ENCODE data around the gene AGAP3. TPM values are rescaled to one million over a fixed set of nuclear protein-coding genes. Genes with fewer than 3 reads are reported as not detected.

Gene AGAP3
- total and polyA plus RNA-seq, 2 donors (not counting 1 experiment from before 2014, with no cell fraction given): 21.1 to 22.3 TPM

GRCh38 chr7:151038951-151039849 is 47.1 kb upstream of the AGAP3 start:
- CTCF ChIA-PET: no interaction called here
- TF ChIP-seq CTCF (IDR thresholded peaks at IDR 0.05) (no peak), EZH2 (IDR thresholded peaks at IDR 0.05; ENCODE audit: borderline replicate concordance, insufficient read depth, low read depth, low read length, poor library complexity, severe bottlenecking) (no peak)
- Histone ChIP-seq H3K9ac (ENCODE audit: low read length) (no peak overlapping the region), H3K9me3 (ENCODE audit: control extremely low read depth in 1 of 3, control insufficient read depth in 2 of 3, insufficient read depth in 1 of 3, low read length in 2 of 3) (no peaks in the 10 kb centered on the region), H3K79me2 (ENCODE audit: control insufficient read depth, insufficient read depth, low read length) (no peaks in the 10 kb centered on the region), H4K20me1 (ENCODE audit: control insufficient read depth, insufficient read depth, low read length, poor library complexity, severe bottlenecking) (no peaks in the 10 kb centered on the region), H3K4me2 (replicated peaks; ENCODE audit: low read depth, low read length, poor library complexity, severe bottlenecking) (no peak overlapping the region), H2AFZ (ENCODE audit: insufficient read depth, low read depth, low read length, poor library complexity, severe bottlenecking) (no peak overlapping the region), H3K4me1 (ENCODE audit: control insufficient read depth in 2 of 2, insufficient read depth in 2 of 2, low read length in 2 of 2) (no peaks in the 10 kb centered on the region), H3K27me3 (replicated peaks in 1 of 4; ENCODE audit: control extremely low read depth in 1 of 4, control insufficient read depth in 3 of 4, insufficient read depth in 4 of 4, low read length in 3 of 4) (no peaks in the 10 kb centered on the region), H3K27ac (ENCODE audit: low read length in 2 of 2) (no peak overlapping the region), H3K36me3 (replicated peaks in 1 of 2; ENCODE audit: control extremely low read depth in 1 of 2, control insufficient read depth in 1 of 2, extremely low read depth in 1 of 2, insufficient read depth in 2 of 2, low read length in 1 of 2) (peaks cover 0 to 21% of the 10 kb centered on the region in 2 experiments), H3K4me3 (ENCODE audit: control extremely low read depth in 1 of 5, extremely low read depth in 1 of 5, insufficient read depth in 1 of 5, low read depth in 2 of 5, low read length in 4 of 5) (no peak overlapping the region)
- Mint-ChIP-seq H3K4me1 (no peaks in the 10 kb centered on the region), H3K27ac (no peak overlapping the region), H3K27me3 (no peaks in the 10 kb centered on the region), H3K9me3 (ENCODE audit: insufficient read depth) (no peaks in the 10 kb centered on the region), H3K4me3 (no peak overlapping the region)
- intact Hi-C loops (cut with micrococcal nuclease): no loop called here
- DNase-seq (no peak), ATAC-seq (ENCODE audit: low read depth) (no peak)
- 77% methylated on average over 8 of the region's 12 CpGs for WGBS (ENCODE audit: insufficient coverage)
- POLR2A ChIA-PET: no interaction called here

GRCh38 chr7:151039850-151040548 is 46.3 kb upstream of the AGAP3 start:
- intact Hi-C loops (cut with micrococcal nuclease): no loop called here
- H3K4me2 ChIP-seq (replicated peaks; ENCODE audit: low read depth, low read length, poor library complexity, severe bottlenecking): no peak overlapping the region
- no peak overlapping the region for H3K27ac Mint-ChIP-seq

More at GRCh38 chr7:151039850-151040548, 46.3 kb upstream of the AGAP3 start:
- TF ChIP-seq EZH2 (IDR thresholded peaks at IDR 0.05; ENCODE audit: borderline replicate concordance, insufficient read depth, low read depth, low read length, poor library complexity, severe bottlenecking) (no peak), CTCF (IDR thresholded peaks at IDR 0.05) (no peak)
- Histone ChIP-seq H3K9ac (ENCODE audit: low read length) (no peak overlapping the region), H4K20me1 (ENCODE audit: control insufficient read depth, insufficient read depth, low read length, poor library complexity, severe bottlenecking) (no peaks in the 10 kb centered on the region), H3K4me1 (ENCODE audit: control insufficient read depth in 2 of 2, insufficient read depth in 2 of 2, low read length in 2 of 2) (no peaks in the 10 kb centered on the region), H2AFZ (ENCODE audit: insufficient read depth, low read depth, low read length, poor library complexity, severe bottlenecking) (no peak overlapping the region), H3K36me3 (replicated peaks in 1 of 2; ENCODE audit: control extremely low read depth in 1 of 2, control insufficient read depth in 1 of 2, extremely low read depth in 1 of 2, insufficient read depth in 2 of 2, low read length in 1 of 2) (peaks cover 0 to 15% of the 10 kb centered on the region in 2 experiments), H3K27me3 (replicated peaks in 1 of 4; ENCODE audit: control extremely low read depth in 1 of 4, control insufficient read depth in 3 of 4, insufficient read depth in 4 of 4, low read length in 3 of 4) (no peaks in the 10 kb centered on the region), H3K27ac (ENCODE audit: low read length in 2 of 2) (no peak overlapping the region), H3K9me3 (ENCODE audit: control extremely low read depth in 1 of 3, control insufficient read depth in 2 of 3, insufficient read depth in 1 of 3, low read length in 2 of 3) (no peaks in the 10 kb centered on the region), H3K4me3 (ENCODE audit: control extremely low read depth in 1 of 5, extremely low read depth in 1 of 5, insufficient read depth in 1 of 5, low read depth in 2 of 5, low read length in 4 of 5) (no peak overlapping the region), H3K79me2 (ENCODE audit: control insufficient read depth, insufficient read depth, low read length) (no peaks in the 10 kb centered on the region)
- ChIA-PET CTCF (no interaction called here), POLR2A (no interaction called here)
- WGBS (ENCODE audit: insufficient coverage): 73% methylated on average over 16 of the region's 18 CpGs
- Mint-ChIP-seq H3K9me3 (ENCODE audit: insufficient read depth) (no peaks in the 10 kb centered on the region), H3K4me3 (no peak overlapping the region), H3K27me3 (no peaks in the 10 kb centered on the region), H3K4me1 (no peaks in the 10 kb centered on the region)
- DNase-seq (no peak), ATAC-seq (ENCODE audit: low read depth) (no peak)
